ENCODE results near the gene NFYC. TPM values are rescaled to one million over a fixed set of nuclear protein-coding genes. Genes with fewer than 3 reads are reported as not detected.
A peak's percentile ranks its signal among the peaks of the same experiment; 100 is the strongest.

Gene NFYC
- total and polyA plus RNA-seq, 2 experiments from 2014 or later, result 23.7 to 28.3 TPM

DNA sequence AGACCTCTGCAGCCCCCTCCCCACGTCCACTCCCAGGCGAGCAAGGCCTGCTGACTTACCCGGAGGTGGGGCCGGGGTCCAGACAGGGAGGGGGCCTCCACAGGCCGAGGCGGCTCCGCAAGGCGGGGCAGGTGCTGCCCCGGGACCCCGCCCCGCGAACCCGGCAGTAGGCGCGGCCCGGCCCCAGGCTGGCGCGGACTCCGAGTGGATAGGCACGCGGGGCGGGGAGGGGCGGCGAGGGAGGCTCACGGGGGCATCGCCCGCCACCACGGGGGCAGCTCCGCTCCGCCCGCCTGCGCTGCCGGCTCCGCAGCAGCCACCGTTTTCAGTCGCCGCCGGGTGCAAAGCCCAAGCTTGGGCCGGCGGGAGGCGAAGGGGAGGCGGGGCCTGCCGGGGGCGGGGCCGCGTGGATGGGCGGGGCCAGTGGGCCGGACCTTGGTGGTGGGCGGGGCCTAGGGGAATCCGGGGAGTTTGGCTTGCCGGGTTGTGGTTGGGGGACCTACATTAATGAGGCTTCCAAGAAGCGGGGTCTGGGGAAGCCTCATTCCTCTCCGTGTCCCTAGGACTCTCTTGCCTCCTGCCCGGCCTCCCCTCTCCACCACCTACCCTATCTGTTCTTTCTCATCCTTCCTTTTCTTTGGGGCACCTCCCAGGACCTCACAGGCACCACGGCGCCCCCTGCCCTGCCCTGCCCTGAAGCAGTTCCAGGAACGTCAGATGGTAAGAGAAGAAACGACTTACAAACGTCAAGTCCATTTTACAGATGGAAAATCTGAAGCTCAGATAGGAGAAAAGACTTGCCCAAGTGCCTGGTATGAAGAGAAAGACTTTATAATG lies 26.0 kb upstream of the NFYC start, which contains the start of gene RIMS3:
RIMS3 (minus strand) TSS at position 348 of the 837 bp plus-strand sequence. CDS start 23,757 bp downstream, outside the sequence.
- no peaks in the 10 kb centered on the region for H3K36me3 ChIP-seq (ENCODE audit: low read depth)
- H3K79me2 ChIP-seq (ENCODE audit: insufficient read depth), result no peaks in the 10 kb centered on the region
- no peaks in the 10 kb centered on the region for H3K4me1 ChIP-seq (ENCODE audit: insufficient read depth)
- H2AFZ ChIP-seq, result peak within 1 kb of the TSS; percentile 74
- TF ChIP-seq EZH2phosphoT487 (IDR thresholded peaks at IDR 0.05; ENCODE audit: insufficient read depth, low read depth), result no peak
- no peak for TF ChIP-seq EZH2 (IDR thresholded peaks at IDR 0.05; ENCODE audit: insufficient read depth, poor library complexity, severe bottlenecking)
- H3K9me3 ChIP-seq (ENCODE audit: low read depth), result no peaks in the 10 kb centered on the region
- 2 to 4% methylated on average over 35 to 47 of the region's 59 CpGs for WGBS, 2 experiments (ENCODE audit: low coverage in 1 of 2, low lambda C conversion rate in 2 of 2, missing lambda C conversion rate in 2 of 2)
- H3K27ac ChIP-seq, result no peak within 1 kb of the TSS
- H3K4me3 ChIP-seq, result peak within 1 kb of the TSS; percentile 69
- H3F3A ChIP-seq (ENCODE audit: insufficient read depth), result no peaks in the 10 kb centered on the region
- in situ Hi-C loops (cut with MboI), result no loop called here
- peak; percentile 81 for DNase-seq
- peak within 1 kb of the TSS; percentile 59 for H3K4me2 ChIP-seq (ENCODE audit: unreplicated experiment)
- peaks cover 27% of the 10 kb centered on the region for H3K27me3 ChIP-seq (replicated peaks; ENCODE audit: insufficient read depth)
- H3K9ac ChIP-seq, result no peak within 1 kb of the TSS
- no peaks in the 10 kb centered on the region for H4K20me1 ChIP-seq (ENCODE audit: insufficient read depth)
- H3K9me2 ChIP-seq (ENCODE audit: insufficient read depth), result no peaks in the 10 kb centered on the region

DNA sequence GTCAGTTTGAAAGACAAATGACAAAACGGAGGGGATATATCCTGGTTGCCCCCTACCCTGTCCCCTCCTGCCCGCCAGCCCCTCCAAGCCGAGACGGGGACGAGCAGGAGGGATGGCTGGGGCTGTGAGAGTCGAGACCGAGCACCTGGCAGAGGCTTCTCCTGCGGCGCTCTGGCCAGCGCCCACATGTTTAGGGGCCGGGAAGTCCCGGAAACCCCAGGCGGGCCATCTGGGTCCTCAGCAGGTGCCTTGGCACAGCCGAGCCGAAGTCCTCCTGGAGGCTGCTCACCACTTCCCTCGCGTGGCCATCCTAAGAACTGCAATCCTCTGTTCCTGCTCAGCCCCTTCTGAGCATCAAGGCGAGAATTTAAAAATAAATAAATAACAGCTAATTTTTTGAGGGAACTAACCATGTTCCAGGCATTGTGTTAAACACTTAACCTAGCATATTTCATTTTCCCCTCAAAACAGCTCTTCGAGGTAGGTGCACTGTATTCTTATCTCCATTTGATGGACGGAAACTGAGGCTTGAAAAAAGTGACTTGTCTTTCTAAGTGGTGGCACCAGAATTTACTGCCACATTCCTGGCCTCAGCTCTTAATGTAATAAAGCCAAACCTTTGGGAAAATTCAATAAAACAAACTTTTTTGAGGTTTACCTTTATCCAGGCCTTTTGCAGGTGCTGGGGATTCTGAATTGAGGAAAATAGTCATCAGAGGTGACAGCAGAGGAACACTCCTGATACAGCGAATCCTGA lies 22.6 kb upstream of the NFYC start:
- H2AFZ ChIP-seq, result no peak overlapping the region
- TF ChIP-seq EZH2 (IDR thresholded peaks at IDR 0.05; ENCODE audit: insufficient read depth, poor library complexity, severe bottlenecking) (no peak), EZH2phosphoT487 (IDR thresholded peaks at IDR 0.05; ENCODE audit: insufficient read depth, low read depth) (no peak)
- no peaks in the 10 kb centered on the region for H3K4me1 ChIP-seq (ENCODE audit: insufficient read depth)
- peaks cover 20% of the 10 kb centered on the region for H3K27me3 ChIP-seq (replicated peaks; ENCODE audit: insufficient read depth)
- no peaks in the 10 kb centered on the region for H3K36me3 ChIP-seq (ENCODE audit: low read depth)
- in situ Hi-C loops (cut with MboI), result no loop called here
- peak; percentile 74 for DNase-seq
- no peak overlapping the region for H3K9ac ChIP-seq
- H3K27ac ChIP-seq, result no peak overlapping the region
- H3K9me2 ChIP-seq (ENCODE audit: insufficient read depth), result no peaks in the 10 kb centered on the region
- no peaks in the 10 kb centered on the region for H4K20me1 ChIP-seq (ENCODE audit: insufficient read depth)
- no peak overlapping the region for H3K4me3 ChIP-seq
- no peaks in the 10 kb centered on the region for H3F3A ChIP-seq (ENCODE audit: insufficient read depth)
- H3K9me3 ChIP-seq (ENCODE audit: low read depth), result no peaks in the 10 kb centered on the region
- H3K79me2 ChIP-seq (ENCODE audit: insufficient read depth), result no peaks in the 10 kb centered on the region
- WGBS, 2 experiments (ENCODE audit: low coverage in 1 of 2, low lambda C conversion rate in 2 of 2, missing lambda C conversion rate in 2 of 2), result 9 to 11% methylated on average over 19 to 21 of the region's 21 CpGs
- no peak overlapping the region for H3K4me2 ChIP-seq (ENCODE audit: unreplicated experiment)

DNA sequence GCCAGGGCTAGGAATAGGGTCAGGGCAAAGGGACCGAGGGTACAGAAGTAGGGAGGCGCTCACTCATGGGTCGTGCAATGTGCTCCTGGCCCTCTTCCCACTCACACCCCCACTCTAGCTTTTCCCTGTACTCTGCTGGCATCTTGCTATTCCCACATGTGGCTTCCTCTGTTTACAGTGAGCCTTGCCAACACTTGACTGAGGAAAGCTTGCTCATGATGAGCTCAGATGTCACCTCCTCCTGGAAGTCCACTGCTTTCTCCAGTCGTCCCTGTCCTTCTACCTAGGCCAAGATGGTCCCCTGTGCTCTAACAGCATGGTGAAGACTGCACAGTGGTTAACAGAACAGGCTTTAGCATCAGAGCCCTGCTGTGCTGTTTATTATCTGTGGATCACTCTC lies 18.1 kb upstream of the NFYC start:
- H2AFZ ChIP-seq, result no peak overlapping the region
- WGBS, 2 experiments (ENCODE audit: low coverage in 1 of 2, low lambda C conversion rate in 2 of 2, missing lambda C conversion rate in 2 of 2), result 38 to 40% methylated on average over 4 of the region's 4 CpGs
- no peak overlapping the region for H3K4me2 ChIP-seq (ENCODE audit: unreplicated experiment)
- no peak overlapping the region for H3K27ac ChIP-seq
- H3K27me3 ChIP-seq (replicated peaks; ENCODE audit: insufficient read depth), result 0 out of 2 replicates have a peak, but pooled peaks cover 4% of the 10 kb centered on the region
- H3K4me3 ChIP-seq, result no peak overlapping the region
- H3K4me1 ChIP-seq (ENCODE audit: insufficient read depth), result no peaks in the 10 kb centered on the region; the same call in 1 of the 2 replicates
- no peak overlapping the region for H3K9ac ChIP-seq
- no peaks in the 10 kb centered on the region for H3K79me2 ChIP-seq (ENCODE audit: insufficient read depth)
- no peaks in the 10 kb centered on the region for H3F3A ChIP-seq (ENCODE audit: insufficient read depth)
- no peak for TF ChIP-seq EZH2 (IDR thresholded peaks at IDR 0.05; ENCODE audit: insufficient read depth, poor library complexity, severe bottlenecking)
- TF ChIP-seq EZH2phosphoT487 (IDR thresholded peaks at IDR 0.05; ENCODE audit: insufficient read depth, low read depth), result no peak
- DNase-seq, result peak; percentile 43
- H3K36me3 ChIP-seq (ENCODE audit: low read depth), result no peaks in the 10 kb centered on the region
- H3K9me2 ChIP-seq (ENCODE audit: insufficient read depth), result no peaks in the 10 kb centered on the region
- in situ Hi-C loops (cut with MboI), result no loop called here
- no peaks in the 10 kb centered on the region for H3K9me3 ChIP-seq (ENCODE audit: low read depth)
- H4K20me1 ChIP-seq (ENCODE audit: insufficient read depth), result no peaks in the 10 kb centered on the region

DNA sequence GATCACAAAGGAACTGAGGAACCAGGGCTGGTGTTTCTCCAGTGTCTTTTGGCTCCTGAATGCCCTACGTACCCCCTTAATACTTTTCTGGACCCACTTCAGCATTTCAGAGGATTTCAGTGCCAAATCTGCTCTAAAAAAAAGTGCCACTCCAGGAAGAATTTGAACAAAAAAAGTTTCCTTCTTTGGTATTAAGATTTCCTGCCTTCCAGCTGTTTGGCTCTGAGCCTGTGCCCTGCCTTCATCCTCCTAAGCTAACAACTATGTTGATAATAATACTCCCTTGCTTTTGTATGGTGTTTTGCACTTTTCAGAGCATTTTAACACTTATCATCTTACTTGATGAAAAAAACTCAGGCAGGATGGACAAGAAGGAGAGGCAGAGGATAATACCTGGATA lies 15.0 kb upstream of the NFYC start:
- Histone ChIP-seq H3K4me1 (ENCODE audit: insufficient read depth) (no peaks in the 10 kb centered on the region; the same call in 1 of the 2 replicates), H2AFZ (no peak overlapping the region), H3K36me3 (ENCODE audit: low read depth) (no peaks in the 10 kb centered on the region), H3F3A (ENCODE audit: insufficient read depth) (no peaks in the 10 kb centered on the region), H3K4me2 (ENCODE audit: unreplicated experiment) (no peak overlapping the region), H3K79me2 (ENCODE audit: insufficient read depth) (no peaks in the 10 kb centered on the region), H3K4me3 (no peak overlapping the region), H3K9me2 (ENCODE audit: insufficient read depth) (no peaks in the 10 kb centered on the region), H3K9ac (no peak overlapping the region), H3K27ac (no peak overlapping the region), H3K27me3 (replicated peaks; ENCODE audit: insufficient read depth) (no peaks in the 10 kb centered on the region), H4K20me1 (ENCODE audit: insufficient read depth) (no peaks in the 10 kb centered on the region), H3K9me3 (ENCODE audit: low read depth) (no peaks in the 10 kb centered on the region)
- in situ Hi-C loops (cut with MboI), result no loop called here
- no peak for DNase-seq
- 8 to 14% methylated on average over 1 of the region's 1 CpG for WGBS, 2 experiments (ENCODE audit: low coverage in 1 of 2, low lambda C conversion rate in 2 of 2, missing lambda C conversion rate in 2 of 2)
- TF ChIP-seq EZH2phosphoT487 (IDR thresholded peaks at IDR 0.05; ENCODE audit: insufficient read depth, low read depth) (no peak), EZH2 (IDR thresholded peaks at IDR 0.05; ENCODE audit: insufficient read depth, poor library complexity, severe bottlenecking) (no peak)
